ENCODE measurements around the gene MTMR3.
A peak's percentile ranks its signal among the peaks of the same experiment; 100 is the strongest.

GRCh38 chr22:29837741-29838598 is 45.0 kb upstream of the MTMR3 start, which contains the start of gene ASCC2:
- TF ChIP-seq CTCF (IDR thresholded peaks at IDR 0.05) = peak in 1 of 4 donors; percentile 22
- TF ChIP-seq POLR2A (IDR thresholded peaks at IDR 0.05) = peak; percentile 80

All from right lobe of liver (tissue), 4 donors.